H1 (cell line): ENCODE measurements around the gene VMP1. TPM values are rescaled to one million over a fixed set of nuclear protein-coding genes. Genes with fewer than 3 reads are reported as not detected.

Experiments used
- CTCF ChIA-PET: fragments of 300-600 bp; sonication (Branson Sonifier 250); formaldehyde crosslinking; loops from one replicate; lab custom pipeline; 2021; ENCODE audit not compliant: partially characterized antibody; lab: Charles Lee
- POLR2A ChIA-PET: fragments of 300-600 bp; sonication (Branson Sonifier 250); formaldehyde crosslinking; loops from one replicate; lab custom pipeline; 2021; ENCODE audit warnings: inconsistent platforms; ENCODE audit not compliant: partially characterized antibody; lab: Charles Lee
- DNase-seq, 2 experiments: peaks; one replicate each; pipeline versions ENCODE4 v3.0.0 to v3.0.0-alpha.2; 2010 to 2022; ENCODE audit warnings: low spot score in 2 of 2, low read depth in 1 of 2, mixed read lengths in 1 of 2
- FAIRE-seq: peaks from 2 replicates; lab custom pipeline; 2011; peaks lifted over from hg19 to GRCh38; lab: Jason Lieb, UNC
- H2AFZ ChIP-seq: 2 replicates; pipeline ENCODE4 v1.8.1; 2012; ENCODE audit warnings: low read length, inconsistent platforms
- H2AK5ac ChIP-seq: 2 replicates; pipeline ENCODE4 v1.6.1; 2013; ENCODE audit warnings: low read depth, low read length
- H2BK120ac ChIP-seq: replicated peaks from 2 replicates; pipeline ENCODE3; 2013; ENCODE audit warnings: low read depth, low read length, inconsistent platforms
- H2BK12ac ChIP-seq: 2 replicates; pipeline ENCODE4 v1.6.1; 2013; ENCODE audit warnings: low read depth, low read length
- H2BK15ac ChIP-seq: 2 replicates; pipeline ENCODE4 v1.6.1; 2013; ENCODE audit warnings: low read length
- H2BK20ac ChIP-seq: 2 replicates; pipeline ENCODE4 v1.6.1; 2013; ENCODE audit warnings: low read length
- H2BK5ac ChIP-seq: 2 replicates; pipeline ENCODE4 v1.6.1; 2013; ENCODE audit warnings: low read depth, low read length
- H3K14ac ChIP-seq: 2 replicates; pipeline ENCODE4 v1.6.1; 2013; ENCODE audit warnings: inconsistent platforms; ENCODE audit not compliant: insufficient read length
- H3K18ac ChIP-seq: 2 replicates; pipeline ENCODE4 v1.6.1; 2013; ENCODE audit warnings: low read length; ENCODE audit errors: extremely low read depth
- H3K23ac ChIP-seq: 2 replicates; pipeline ENCODE4 v1.6.1; 2013; ENCODE audit warnings: inconsistent platforms; ENCODE audit not compliant: insufficient read length
- H3K23me2 ChIP-seq: 2 replicates; pipeline ENCODE4 v1.6.1; 2013; ENCODE audit warnings: low read depth, low read length
- H3K27ac ChIP-seq: 2 replicates; pipeline ENCODE4 v1.6.1; 2011; ENCODE audit warnings: low read depth, low read length, inconsistent platforms
- H3K27me3 ChIP-seq, 4 experiments: replicated peaks in 1 of 4; 1 replicate in 1 of 4; 2 replicates in 3 of 4; pipeline versions ENCODE4 v1.6.1 to v1.8.1; 2011 to 2013; ENCODE audit warnings: low read length in 3 of 4, mild to moderate bottlenecking in 3 of 4, inconsistent platforms in 2 of 4, mixed read lengths in 2 of 4, moderate library complexity in 1 of 4; ENCODE audit not compliant: control insufficient read depth in 3 of 4, insufficient read depth in 3 of 4; ENCODE audit errors: extremely low read depth in 1 of 4
- H3K36me3 ChIP-seq, 4 experiments: 2 replicates each; pipeline versions ENCODE4 v1.6.1 to v1.8.1; 2011 to 2013; ENCODE audit warnings: mild to moderate bottlenecking in 4 of 4, low read length in 3 of 4, moderate library complexity in 2 of 4, control low read depth in 1 of 4, inconsistent platforms in 1 of 4; ENCODE audit not compliant: insufficient read depth in 4 of 4, control insufficient read depth in 2 of 4
- H3K4ac ChIP-seq: replicated peaks from 2 replicates; pipeline ENCODE3; 2013; ENCODE audit warnings: low read length, low read depth, mixed read lengths, inconsistent platforms; ENCODE audit not compliant: insufficient read length
- H3K4me1 ChIP-seq, 4 experiments: replicated peaks in 1 of 4; 1 replicate in 1 of 4; 2 replicates in 3 of 4; pipeline versions ENCODE4 v1.6.1 to v1.8.1; 2011 to 2013; ENCODE audit warnings: low read length in 3 of 4, inconsistent platforms in 2 of 4, mixed read lengths in 1 of 4; ENCODE audit not compliant: insufficient read depth in 4 of 4, control insufficient read depth in 3 of 4
- H3K4me2 ChIP-seq, 2 experiments: 2 replicates each; pipeline versions ENCODE4 v1.6.1 to v1.8.1; 2011 to 2013; ENCODE audit warnings: low read depth in 2 of 2, low read length in 2 of 2, control low read depth in 1 of 2, inconsistent platforms in 1 of 2, mild to moderate bottlenecking in 1 of 2; ENCODE audit not compliant: insufficient read depth in 1 of 2
- H3K4me3 ChIP-seq, 4 experiments: fragments of 200-600, 300-600 bp in 1 of 4; sonication (generic), shearing (Covaris generic), sonication (Bioruptor Twin) in 1 of 4; 2 replicates each; pipeline versions ENCODE4 v1.5.1 to v1.8.1; 2011 to 2016; ENCODE audit warnings: low read length in 4 of 4, low read depth in 3 of 4, control low read depth in 2 of 4, inconsistent platforms in 2 of 4, mild to moderate bottlenecking in 2 of 4, mixed read lengths in 1 of 4, moderate library complexity in 1 of 4; ENCODE audit not compliant: insufficient read depth in 2 of 4; ENCODE audit errors: extremely low read depth in 1 of 4
- H3K56ac ChIP-seq: replicated peaks from 2 replicates; pipeline ENCODE3; 2013; ENCODE audit warnings: low read depth, mild to moderate bottlenecking, mixed read lengths, low read length, inconsistent platforms; ENCODE audit not compliant: insufficient read length
- H3K79me1 ChIP-seq: 2 replicates; pipeline ENCODE4 v1.6.1; 2013; ENCODE audit warnings: low read depth, low read length, control low read depth
- H3K79me2 ChIP-seq, 2 experiments: 2 replicates each; pipeline versions ENCODE4 v1.6.1 to v1.8.1; 2012 to 2013; ENCODE audit warnings: low read length in 2 of 2, mild to moderate bottlenecking in 2 of 2, inconsistent platforms in 1 of 2; ENCODE audit not compliant: insufficient read depth in 2 of 2, control insufficient read depth in 1 of 2
- H3K9ac ChIP-seq, 4 experiments: replicated peaks in 1 of 4; 1 replicate in 1 of 4; 2 replicates in 3 of 4; pipeline versions ENCODE4 v1.6.1 to v1.8.1; 2011 to 2013; ENCODE audit warnings: low read depth in 3 of 4, low read length in 3 of 4, control low read depth in 2 of 4, mild to moderate bottlenecking in 2 of 4, moderate library complexity in 2 of 4, inconsistent platforms in 1 of 4; ENCODE audit errors: extremely low read depth in 1 of 4
- H3K9me3 ChIP-seq, 2 experiments: 2 replicates each; pipeline versions ENCODE4 v1.6.1 to v1.8.1; 2012 to 2013; ENCODE audit warnings: mild to moderate bottlenecking in 2 of 2, moderate library complexity in 2 of 2, control low read depth in 1 of 2, inconsistent platforms in 1 of 2, low read depth in 1 of 2, low read length in 1 of 2, mixed read lengths in 1 of 2; ENCODE audit not compliant: insufficient read depth in 2 of 2
- H4K20me1 ChIP-seq, 2 experiments: replicated peaks in 1 of 2; 2 replicates each; pipeline versions ENCODE3 to v1.8.1; 2011 to 2013; ENCODE audit warnings: inconsistent platforms in 2 of 2, low read length in 2 of 2, mild to moderate bottlenecking in 1 of 2; ENCODE audit not compliant: insufficient read depth in 2 of 2, control insufficient read depth in 1 of 2
- H4K5ac ChIP-seq: 2 replicates; pipeline ENCODE4 v1.6.1; 2013; ENCODE audit warnings: low read length, low read depth, mixed read lengths, inconsistent platforms; ENCODE audit not compliant: insufficient read length
- H4K8ac ChIP-seq: 2 replicates; pipeline ENCODE4 v1.8.0; 2013; ENCODE audit warnings: mild to moderate bottlenecking, moderate library complexity, low read length, inconsistent platforms; ENCODE audit not compliant: insufficient read depth; ENCODE audit errors: extremely low read depth
- H4K91ac ChIP-seq: replicated peaks from 2 replicates; pipeline ENCODE3; 2013; ENCODE audit warnings: low read length, mixed read lengths, inconsistent platforms; ENCODE audit not compliant: insufficient read length
- FOSL1 ChIP-seq: IDR thresholded peaks from 2 replicates; pipeline ENCODE4 v1.6.1; 2011; ENCODE audit warnings: mild to moderate bottlenecking, low read depth, low read length, moderate library complexity; ENCODE audit not compliant: insufficient read depth
- SIX5 ChIP-seq: IDR thresholded peaks from 2 replicates; pipeline ENCODE4 v1.6.1; 2011; ENCODE audit warnings: mild to moderate bottlenecking, low read depth, low read length
- SP1 ChIP-seq: IDR thresholded peaks from 2 replicates; pipeline ENCODE4 v1.6.1; 2011; ENCODE audit warnings: low read depth, low read length
- TAF7 ChIP-seq: optimal IDR thresholded peaks from 2 replicates; pipeline ENCODE3; 2011; ENCODE audit warnings: low read depth, mild to moderate bottlenecking, inconsistent platforms, low read length, moderate library complexity, borderline replicate concordance
- WGBS, 2 experiments: shearing (Covaris generic) in 1 of 2; methylation state at CpG; one replicate each; pipeline versions ENCODE4 v1.1.6 to v1.1.7; 2013 to 2015; ENCODE audit warnings: low lambda C conversion rate in 2 of 2, mixed read lengths in 2 of 2, inconsistent platforms in 1 of 2, low coverage in 1 of 2, missing lambda C conversion rate in 1 of 2; ENCODE audit not compliant: insufficient replicate concordance in 2 of 2, insufficient coverage in 1 of 2, insufficient read length in 1 of 2; ENCODE audit errors: extremely low coverage in 1 of 2, missing lambda C conversion rate in 1 of 2; 5-methylcytosine and 5-hydroxymethylcytosine counted together
- polyA plus RNA-seq, 7 experiments: library from polyadenylated mRNA; depleted of rRNA in 3 of 7; stranded (reverse) in 5 of 7; unstranded in 2 of 7; fragments of >200 nt in 5 of 7; fragments of 200-250 nt in 2 of 7; gene quantifications; 1 replicate in 5 of 7; 2 replicates in 1 of 7; 4 replicates in 1 of 7; pipeline versions ENCODE4 v1.2.1 to v1.2.3, GENCODE V29; 2011 to 2013; ENCODE audit warnings: missing spikeins in 2 of 7, mixed read lengths in 2 of 7
- total RNA-seq: library from RNA; stranded (reverse); fragmentation: NEBNext Ultra II Directional; extraction: Animal tissue kit (Norgen Biotek cat#: 25700); gene quantifications from 2 replicates; pipeline ENCODE4 v1.2.1, GENCODE V29; 2021

The VMP1 gene
- total and polyA plus RNA-seq, 2 of the 8 experiments (the other 6 are each of a cell fraction or from before 2014, with no cell fraction given) = 45.0 to 92.7 TPM

DNA sequence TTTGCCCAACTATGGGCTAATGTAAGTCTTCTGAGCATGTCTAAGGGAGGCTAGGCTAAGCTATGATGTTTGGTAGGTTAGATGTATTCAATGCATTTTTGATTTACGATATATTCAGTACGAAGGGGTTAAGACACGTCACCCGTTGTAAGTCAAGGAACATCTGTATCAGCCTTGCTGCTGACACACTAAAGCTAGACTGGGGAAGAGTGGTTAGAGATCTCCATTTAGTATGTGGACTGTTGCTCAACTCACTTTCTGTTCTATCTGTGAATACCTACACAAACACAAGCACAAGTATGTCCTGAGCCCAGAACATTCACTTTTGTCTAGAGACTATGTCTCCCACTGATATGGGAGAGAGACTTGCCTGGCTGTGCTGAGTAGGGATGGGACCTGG is 71.5 kb downstream of the VMP1 start:
- Histone ChIP-seq H3K27me3 (no peaks in the 10 kb centered on the region), H3K36me3 (peaks cover 0 to 9% (median under 1%) of the 10 kb centered on the region in 4 experiments; a peak in 4 of 8 replicates), H3K9me3 (no peaks in the 10 kb centered on the region), H2AFZ (no peak overlapping the region), H3K4me3 (no peak overlapping the region), H2AK5ac (no peak overlapping the region), H3K4ac (no peak overlapping the region), H3K56ac (no peak overlapping the region), H4K91ac (no peak overlapping the region), H4K5ac (no peak overlapping the region), H2BK5ac (no peak overlapping the region), H3K4me2 (no peak overlapping the region), H3K18ac (no peak overlapping the region), H2BK15ac (no peak overlapping the region), H3K79me1 (no peaks in the 10 kb centered on the region), H3K27ac (no peak overlapping the region), H3K23me2 (no peaks in the 10 kb centered on the region), H3K9ac (no peak overlapping the region), H2BK12ac (no peak overlapping the region), H2BK120ac (no peak overlapping the region), H4K20me1 (no peaks in the 10 kb centered on the region), H2BK20ac (no peak overlapping the region), H4K8ac (no peak overlapping the region), H3K23ac (no peak overlapping the region), H3K79me2 (no peaks in the 10 kb centered on the region), H3K14ac (no peak overlapping the region), H3K4me1 (peaks cover 0 to 3% (median 0%) of the 10 kb centered on the region in 4 experiments; a peak in 2 of 7 replicates)
- no peak for TF ChIP-seq TAF7
- no peak for TF ChIP-seq FOSL1
- TF ChIP-seq SIX5 = no peak
- TF ChIP-seq SP1 = no peak
- no peak for FAIRE-seq
- POLR2A ChIA-PET = no interaction called here
- 100% methylated on average over 4 of the region's 4 CpGs; no CpG with 5 or more reads in 1 of the 2 experiments for WGBS, 2 experiments
- no peak for DNase-seq
- CTCF ChIA-PET = interaction anchor here (1.0 kb wide), 1 partner anchor 74 kb away, joined by 3 read pairs; no protein-coding TSS in a partner anchor
